CD4-positive, alpha-beta T cell treated with Interleukin-2 at 100 ng/mL for 4 hours (primary cell): ENCODE data around the gene GMPR.
"Not testable (repeated sequence)": the region's sequence is repeated elsewhere in the genome, so short reads cannot be mapped to it uniquely, and the experiment has no call there.

Experiments
- DNase-seq: peaks from one replicate; pipeline ENCODE4 v3.0.0-alpha.2; 2020; ENCODE audit warnings: low spot score

The GMPR gene

GRCh38 chr6:16248271-16248853, 10.0 kb downstream of the GMPR start:
- DNase-seq: no peak

- DNase-seq: no peak
Measured at GRCh38 chr6:16249971-16250370, 11.6 kb downstream of the GMPR start.

GRCh38 chr6:16251706-16252105, 13.3 kb downstream of the GMPR start:
- DNase-seq: no peak

GRCh38 chr6:16252686-16253299, 14.4 kb downstream of the GMPR start:
- no peak for DNase-seq

- no peak for DNase-seq
Measured at GRCh38 chr6:16253399-16254144, 15.2 kb downstream of the GMPR start.

- DNase-seq: no peak
Measured at GRCh38 chr6:16254535-16254934, 16.1 kb downstream of the GMPR start.

GRCh38 chr6:16256781-16257180, 18.4 kb downstream of the GMPR start:
- no peak for DNase-seq

- DNase-seq: no peak
Measured at GRCh38 chr6:16257999-16258708, 19.8 kb downstream of the GMPR start.

GRCh38 chr6:16258709-16259075, 20.3 kb downstream of the GMPR start:
- no peak for DNase-seq

- DNase-seq: not testable (repeated sequence)
Measured at GRCh38 chr6:16259604-16260003, 21.2 kb downstream of the GMPR start.

- DNase-seq: not testable (repeated sequence)
Measured at GRCh38 chr6:16260602-16261001, 22.2 kb downstream of the GMPR start.

GRCh38 chr6:16262773-16263172, 24.4 kb downstream of the GMPR start:
- not testable (repeated sequence) for DNase-seq

GRCh38 chr6:16263464-16264099, 25.2 kb downstream of the GMPR start:
- DNase-seq: not testable (repeated sequence)

- no peak for DNase-seq
Measured at GRCh38 chr6:16264785-16265184, 26.4 kb downstream of the GMPR start.

GRCh38 chr6:16265351-16266341, 27.3 kb downstream of the GMPR start:
- no peak for DNase-seq

GRCh38 chr6:16267428-16268263, 29.3 kb downstream of the GMPR start:
- no peak for DNase-seq

GRCh38 chr6:16269442-16270070, 31.2 kb downstream of the GMPR start:
- not testable (repeated sequence) for DNase-seq

- no peak for DNase-seq
Measured at GRCh38 chr6:16270178-16270794, 31.9 kb downstream of the GMPR start.

GRCh38 chr6:16271428-16271827, 33.0 kb downstream of the GMPR start:
- DNase-seq: no peak
